HG03469 (cell line): ENCODE data around the gene SYNDIG1L.
"Not testable (repeated sequence)": the region's sequence is repeated elsewhere in the genome, so short reads cannot be mapped to it uniquely, and the experiment has no call there.

Experiments used
- ATAC-seq: cut with Tn5 transposase; IDR thresholded peaks from one replicate; pipeline ENCODE4 v1.9.1; 2021; ENCODE audit warnings: mild to moderate bottlenecking, moderate library complexity, moderate number of reproducible peaks; ENCODE audit not compliant: unreplicated experiment

The SYNDIG1L gene

GRCh38 chr14:74426202-74426582 is at the start of gene SYNDIG1L:
SYNDIG1L (minus strand) TSS chr14:74426210; CDS start chr14:74409744, 16,466 bp downstream.
- no peak for ATAC-seq

GRCh38 chr14:74475678-74476077 is 49.7 kb upstream of the SYNDIG1L start:
- ATAC-seq, result no peak

GRCh38 chr14:74474376-74474775 is 48.4 kb upstream of the SYNDIG1L start:
- ATAC-seq, result no peak

DNA sequence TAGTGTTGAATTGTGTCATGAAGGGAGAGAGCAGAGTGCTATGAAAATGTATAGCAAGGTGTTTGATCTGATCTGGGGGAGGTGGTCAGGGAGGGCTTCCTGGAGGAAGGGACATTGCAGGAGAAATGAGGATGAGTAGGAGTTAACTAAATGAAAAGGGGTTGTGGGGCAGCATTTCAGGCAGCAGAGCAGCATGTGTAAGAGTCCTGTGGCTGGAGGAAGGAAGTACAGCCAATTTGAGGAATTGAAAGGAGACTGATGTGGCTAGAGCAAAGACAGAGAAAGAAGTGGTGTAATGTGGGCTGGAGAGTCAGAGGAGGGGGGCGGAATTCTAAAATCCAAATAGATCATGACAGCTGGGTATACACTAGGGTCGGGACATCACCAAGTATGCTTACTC is 46.6 kb upstream of the SYNDIG1L start:
- no peak for ATAC-seq

DNA sequence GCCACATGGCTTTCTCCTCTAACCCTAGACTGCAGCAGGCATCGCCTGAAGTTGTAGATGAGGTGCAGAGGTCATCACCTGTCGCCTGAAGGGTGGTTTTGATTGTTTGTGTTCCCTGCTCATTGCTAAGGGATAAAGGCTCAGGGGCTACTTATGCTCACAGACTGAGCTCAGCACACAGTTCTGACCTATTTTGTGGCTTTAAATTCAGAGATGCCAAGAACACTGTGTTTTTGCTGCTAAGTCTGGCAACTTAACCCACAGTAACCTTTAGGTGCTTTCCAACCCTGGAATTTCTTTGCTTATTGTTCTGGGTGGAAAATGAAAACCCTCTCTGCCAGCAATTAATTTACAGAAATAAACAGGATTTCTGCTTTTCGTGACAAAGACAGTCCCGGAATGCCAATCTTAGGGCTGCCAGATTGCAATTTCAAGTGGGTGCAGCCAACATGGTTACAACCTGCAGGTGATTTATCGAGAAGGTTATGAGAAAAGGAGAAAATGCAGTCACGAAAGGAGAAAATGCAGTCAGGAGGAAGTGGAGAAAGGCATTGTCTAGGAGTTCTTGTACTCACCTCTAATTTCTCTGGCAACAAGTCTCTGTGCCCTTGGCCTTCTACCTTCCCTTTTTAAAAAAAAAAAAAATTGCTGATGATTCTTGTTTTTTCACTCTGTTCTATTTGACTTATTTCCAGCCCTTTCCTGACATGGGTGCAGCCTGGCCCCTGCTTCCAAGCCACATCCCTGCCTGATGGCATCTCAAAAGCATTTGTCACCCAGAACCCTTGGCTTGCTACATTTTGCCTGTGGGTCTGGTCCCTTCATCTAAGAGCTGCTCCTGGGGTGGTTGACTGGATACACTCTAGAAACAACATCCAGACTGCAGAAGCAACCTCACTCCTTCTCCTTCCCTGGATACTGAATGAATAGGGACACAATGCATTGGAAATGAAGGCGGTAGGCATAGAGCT is 43.8 kb upstream of the SYNDIG1L start:
- no peak for ATAC-seq

- no peak for ATAC-seq
Measured at GRCh38 chr14:74468513-74468912, 42.5 kb upstream of the SYNDIG1L start.

- ATAC-seq, result no peak
Measured at GRCh38 chr14:74465335-74465734, 39.3 kb upstream of the SYNDIG1L start.

DNA sequence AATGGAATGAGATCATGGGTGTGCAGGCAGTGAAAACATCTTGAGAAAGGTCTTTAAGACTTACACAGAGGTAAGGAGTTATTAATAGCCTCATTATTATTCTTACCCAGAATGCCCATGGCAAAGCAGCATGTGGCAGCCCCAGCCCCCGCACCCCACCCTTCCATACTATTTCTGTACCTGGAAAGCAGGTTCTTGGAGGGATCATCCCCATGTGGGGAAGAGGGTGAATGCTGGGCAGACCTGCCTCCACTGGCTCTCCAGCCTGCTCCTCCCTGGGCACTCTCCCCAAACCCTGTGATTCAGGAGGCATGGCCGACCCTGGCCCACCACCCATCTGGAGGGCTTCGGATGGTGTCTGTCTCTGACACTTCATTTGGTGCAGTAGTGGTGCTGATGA is 38.8 kb upstream of the SYNDIG1L start:
- no peak for ATAC-seq

DNA sequence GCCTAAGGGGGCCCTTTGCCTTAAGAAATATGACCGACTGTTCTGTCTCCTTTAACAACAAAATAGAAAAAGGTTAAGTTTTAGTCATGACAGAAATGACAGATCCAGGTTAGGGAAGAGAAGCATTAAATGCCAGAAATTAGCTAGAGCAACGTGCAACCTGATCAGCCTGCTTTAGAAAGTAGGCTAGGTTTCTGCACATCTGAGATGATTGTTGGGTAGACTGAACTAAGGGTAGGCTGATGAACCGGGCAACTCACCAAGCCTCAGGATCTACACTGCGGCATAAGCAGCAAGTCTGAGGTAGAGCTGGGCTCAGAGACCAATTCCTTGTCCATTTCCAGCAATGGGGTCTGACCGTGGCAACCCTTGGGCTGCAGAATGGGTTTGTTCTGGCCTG is 37.7 kb upstream of the SYNDIG1L start:
- no peak for ATAC-seq

GRCh38 chr14:74462993-74463392 is 37.0 kb upstream of the SYNDIG1L start:
- ATAC-seq, result no peak

DNA sequence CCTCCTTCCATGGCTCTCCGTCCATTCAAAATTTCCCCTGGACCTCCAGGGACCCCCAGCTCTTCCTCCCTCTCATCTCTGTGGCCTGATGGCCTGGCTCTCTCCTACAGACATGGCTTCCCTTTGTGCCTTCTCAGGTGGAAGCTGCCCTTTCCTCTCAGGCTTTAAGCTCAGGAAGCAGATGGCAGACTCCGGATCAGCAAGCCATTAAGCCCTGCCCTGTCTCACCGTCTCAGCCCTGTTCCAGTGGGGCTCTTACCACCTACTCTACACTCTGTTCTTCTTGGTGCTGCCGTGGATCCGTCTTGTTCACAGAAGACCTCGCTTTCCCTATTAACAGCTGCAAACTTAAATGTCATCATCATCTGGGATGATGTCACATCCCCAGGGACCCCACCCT is 34.0 kb upstream of the SYNDIG1L start:
- ATAC-seq, result no peak

DNA sequence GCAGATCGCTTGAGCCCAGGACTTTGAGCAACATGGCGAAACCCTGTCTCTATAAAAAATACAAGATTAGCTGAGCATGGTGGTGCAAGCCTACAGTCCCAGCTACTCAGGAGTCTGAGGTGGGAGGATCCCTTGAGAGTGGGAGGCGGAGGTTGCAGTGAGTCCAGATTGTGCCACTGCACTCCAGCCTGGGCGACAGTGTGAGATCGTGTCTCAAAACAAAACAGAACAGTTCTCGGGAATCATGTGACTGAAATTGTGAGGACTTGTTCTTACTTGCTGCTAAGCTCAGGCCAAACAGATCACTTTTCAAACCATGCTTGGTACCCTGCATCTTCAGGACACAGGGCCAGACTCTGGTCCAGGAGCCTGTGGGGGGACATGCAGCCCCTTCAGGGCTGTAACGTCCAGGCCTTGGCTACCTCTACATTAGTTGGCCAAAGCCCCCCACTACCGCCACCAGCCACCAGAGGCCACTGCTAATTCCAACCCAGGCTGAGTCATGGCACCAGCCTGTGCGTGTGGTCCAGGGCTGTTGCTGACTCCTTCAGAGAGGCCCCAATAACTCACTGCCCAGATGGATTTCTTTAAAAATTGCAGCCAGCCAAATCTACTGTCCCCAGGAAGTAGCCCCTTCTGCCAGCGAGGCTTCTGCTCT is 33.4 kb upstream of the SYNDIG1L start:
- no peak for ATAC-seq

DNA sequence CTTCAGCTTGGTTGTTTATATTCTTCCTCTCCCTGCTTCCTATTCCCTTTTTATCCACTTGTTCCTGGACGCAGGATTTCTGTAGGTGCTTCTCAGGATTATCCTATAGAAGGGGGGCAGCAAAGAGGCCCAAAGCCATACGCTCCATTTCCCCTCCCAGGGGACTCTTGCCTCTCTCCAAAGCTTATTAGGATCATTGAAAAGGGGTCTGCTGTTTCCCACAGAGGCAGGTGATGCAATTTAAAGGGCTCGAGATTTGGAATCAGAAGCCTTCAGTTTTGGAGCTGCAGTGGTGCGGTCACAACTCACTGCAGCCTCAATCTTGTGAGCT is 31.5 kb upstream of the SYNDIG1L start:
- ATAC-seq, result no peak

GRCh38 chr14:74456684-74457564 is 30.9 kb upstream of the SYNDIG1L start:
- ATAC-seq, result no peak

GRCh38 chr14:74454397-74454796 is 28.4 kb upstream of the SYNDIG1L start:
- not testable (repeated sequence) for ATAC-seq

GRCh38 chr14:74444866-74445265 is 18.9 kb upstream of the SYNDIG1L start:
- no peak for ATAC-seq

DNA sequence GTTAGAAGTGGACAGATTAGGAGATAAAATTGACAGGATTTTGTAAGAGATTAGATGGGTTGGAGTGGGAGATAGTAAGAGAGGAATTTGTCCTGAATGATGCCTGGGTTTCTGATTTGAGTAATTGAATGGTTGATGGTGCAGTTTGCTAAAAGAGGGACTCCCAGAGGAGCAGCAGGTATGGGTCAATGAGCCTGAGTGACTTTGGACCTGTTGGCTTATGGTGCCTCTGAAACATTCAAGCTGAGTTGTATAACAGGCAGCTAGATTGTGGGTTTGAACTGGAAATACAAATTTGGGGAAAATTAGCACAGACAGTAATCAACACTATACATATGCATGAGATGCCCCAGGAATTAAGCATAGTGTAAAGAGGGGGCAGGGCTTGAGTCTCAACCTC is 16.7 kb upstream of the SYNDIG1L start:
- ATAC-seq, result no peak

GRCh38 chr14:74441113-74441512 is 15.1 kb upstream of the SYNDIG1L start:
- no peak for ATAC-seq

DNA sequence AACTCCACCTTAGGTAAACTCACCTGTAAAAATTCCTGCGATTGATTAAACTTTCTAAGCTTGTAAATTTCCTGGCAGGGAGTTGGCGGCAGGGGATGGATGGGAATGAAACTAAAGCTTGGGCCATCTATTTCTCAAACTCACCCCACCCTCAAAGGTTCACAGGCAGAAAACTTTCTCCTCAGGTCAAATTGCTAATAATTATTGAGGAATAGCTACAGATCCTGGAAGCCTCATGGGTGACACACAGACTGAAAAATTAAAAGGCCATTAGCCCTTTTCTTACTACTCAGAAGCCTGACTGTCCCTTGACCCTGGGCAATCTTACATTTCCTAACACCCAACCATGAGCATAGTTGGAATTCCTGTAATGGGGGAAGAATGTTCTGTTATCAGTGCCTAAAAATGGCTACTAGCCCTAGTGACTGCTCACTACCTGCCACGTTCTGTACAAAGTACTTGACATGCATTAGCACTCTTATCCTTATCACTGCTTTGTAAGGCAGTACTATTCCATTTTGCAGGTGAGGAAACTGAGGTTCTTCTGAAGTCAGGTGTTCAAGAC is 12.4 kb upstream of the SYNDIG1L start:
- ATAC-seq, result no peak

DNA sequence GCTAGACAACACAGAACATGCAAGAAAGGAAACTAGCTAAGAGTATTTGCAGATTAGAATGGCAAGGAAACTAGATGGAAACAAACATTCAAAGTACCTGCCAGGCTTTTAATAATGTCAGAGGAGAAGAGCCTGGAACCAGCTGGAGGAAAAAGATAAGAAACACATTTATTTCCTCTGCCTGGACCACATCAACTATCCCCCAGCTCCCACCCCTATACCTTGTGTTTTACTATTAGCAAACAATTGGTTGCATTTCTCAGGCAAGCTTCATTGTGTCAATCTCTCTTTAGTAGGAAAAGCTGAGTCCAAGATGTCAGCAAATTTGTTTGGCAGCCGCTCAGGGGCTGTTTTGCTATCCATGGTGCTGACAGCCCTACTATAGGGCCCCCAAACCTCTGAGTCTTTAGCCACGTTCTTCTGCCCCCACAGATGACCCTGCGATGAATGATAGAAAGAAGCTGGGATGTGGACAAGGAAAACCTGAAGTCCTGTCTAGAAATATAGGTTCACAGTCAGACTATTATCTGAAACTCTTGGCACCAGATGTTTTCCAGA is 11.6 kb upstream of the SYNDIG1L start:
- ATAC-seq, result no peak

GRCh38 chr14:74434294-74434693 is 8.3 kb upstream of the SYNDIG1L start:
- ATAC-seq, result no peak
